Kidney epithelial cell (primary cell): ENCODE measurements around the gene TMEM132D. TPM values are rescaled to one million over a fixed set of nuclear protein-coding genes. Genes with fewer than 3 reads are reported as not detected.

Experiments
- DNase-seq: peaks from one replicate; pipeline ENCODE4 v3.0.0-alpha.2; 2010; ENCODE audit warnings: low read depth
- H3K27me3 ChIP-seq: 2 replicates; pipeline ENCODE4 v1.6.0; 2011; ENCODE audit warnings: low read length; ENCODE audit not compliant: control insufficient read depth, insufficient read depth
- H3K36me3 ChIP-seq: 2 replicates; pipeline ENCODE4 v1.5.1; 2011; ENCODE audit warnings: low read length; ENCODE audit not compliant: control insufficient read depth, insufficient read depth
- H3K4me3 ChIP-seq: 2 replicates; pipeline ENCODE4 v1.5.1; 2011; ENCODE audit warnings: low read depth, mild to moderate bottlenecking, control low read depth, low read length
- CTCF ChIP-seq: IDR thresholded peaks from 2 replicates; pipeline ENCODE4 v1.5.1; 2011; ENCODE audit warnings: mild to moderate bottlenecking, moderate library complexity, low read length, control low read depth, inconsistent platforms; ENCODE audit not compliant: insufficient read depth, poor library complexity, severe bottlenecking
- total RNA-seq: library from RNA; depleted of rRNA; stranded (reverse); fragments of >200 nt; gene quantifications from 2 replicates; pipeline ENCODE4 v1.2.3, GENCODE V29; 2015

TMEM132D gene
- total RNA-seq, 1 donor from 2014 or later, result 6.4 TPM

- no peak for DNase-seq
- H3K36me3 ChIP-seq, result no peaks in the 10 kb centered on the region
- no peak for TF ChIP-seq CTCF
- H3K27me3 ChIP-seq, result no peaks in the 10 kb centered on the region
- H3K4me3 ChIP-seq, result no peak overlapping the region
Observed at GRCh38 chr12:129393357-129393937, 510.4 kb downstream of the TMEM132D start.

GRCh38 chr12:129385637-129385990 lies 518.2 kb downstream of the TMEM132D start:
- H3K36me3 ChIP-seq, result no peaks in the 10 kb centered on the region
- no peak overlapping the region for H3K4me3 ChIP-seq
- DNase-seq, result no peak
- TF ChIP-seq CTCF, result no peak
- H3K27me3 ChIP-seq, result no peaks in the 10 kb centered on the region

GRCh38 chr12:129383956-129384355 lies 519.9 kb downstream of the TMEM132D start:
- no peaks in the 10 kb centered on the region for H3K27me3 ChIP-seq
- H3K36me3 ChIP-seq, result no peaks in the 10 kb centered on the region
- no peak for TF ChIP-seq CTCF
- DNase-seq, result no peak
- no peak overlapping the region for H3K4me3 ChIP-seq

GRCh38 chr12:129381715-129382114 lies 522.1 kb downstream of the TMEM132D start:
- no peak for DNase-seq
- Histone ChIP-seq H3K4me3 (no peak overlapping the region), H3K36me3 (no peaks in the 10 kb centered on the region), H3K27me3 (no peaks in the 10 kb centered on the region)
- TF ChIP-seq CTCF, result no peak

GRCh38 chr12:129379076-129379804 lies 524.6 kb downstream of the TMEM132D start:
- DNase-seq, result no peak
- Histone ChIP-seq H3K4me3 (no peak overlapping the region), H3K27me3 (no peaks in the 10 kb centered on the region), H3K36me3 (no peaks in the 10 kb centered on the region)
- no peak for TF ChIP-seq CTCF

- Histone ChIP-seq H3K4me3 (no peak overlapping the region), H3K36me3 (no peaks in the 10 kb centered on the region)
- TF ChIP-seq CTCF, result no peak
Observed at GRCh38 chr12:129378496-129378895, 525.3 kb downstream of the TMEM132D start.

More at GRCh38 chr12:129378496-129378895, 525.3 kb downstream of the TMEM132D start:
- no peak for DNase-seq
- no peaks in the 10 kb centered on the region for H3K27me3 ChIP-seq
